Activated naive CD8-positive, alpha-beta T cell treated with anti-CD3 and anti-CD28 coated beads, Interleukin-2, amount 10 ng/mL, durations not matched to agents 7 days and 5 days (primary cell): ENCODE measurements around the gene TEX13A. TPM values are rescaled to one million over a fixed set of nuclear protein-coding genes. Genes with fewer than 3 reads are reported as not detected.
"Not testable (repeated sequence)": the region's sequence is repeated elsewhere in the genome, so short reads cannot be mapped to it uniquely, and the experiment has no call there.

Experiments used
- ATAC-seq: fragments of 150-1000 bp; cut with Tn5 transposase; one replicate; pipeline ENCODE4 v1.10.0; 2021; ENCODE audit warnings: low read depth, moderate library complexity
- POLR2A ChIA-PET: fragments of 350-600 bp; sonication (Branson Sonifier 250); formaldehyde crosslinking; loops from one replicate; lab custom pipeline; 2021; ENCODE audit warnings: antibody characterized with exemption; lab: Charles Lee
- DNase-seq: peaks from one replicate; pipeline ENCODE4 v3.0.0; 2021
- H3K27ac Mint-ChIP-seq: one replicate; pipeline ENCODE4 v1.8.0; 2022; ENCODE audit warnings: mild to moderate bottlenecking, mixed read lengths
- H3K27me3 Mint-ChIP-seq: one replicate; pipeline ENCODE4 v1.8.0; 2022; ENCODE audit warnings: mild to moderate bottlenecking, moderate library complexity, mixed read lengths
- H3K36me3 Mint-ChIP-seq: one replicate; pipeline ENCODE4 v1.8.0; 2021; ENCODE audit warnings: mild to moderate bottlenecking, mixed read lengths
- H3K4me1 Mint-ChIP-seq: one replicate; pipeline ENCODE4 v1.8.0; 2021; ENCODE audit warnings: mixed read lengths
- H3K4me3 Mint-ChIP-seq: one replicate; pipeline ENCODE4 v1.8.0; 2022; ENCODE audit warnings: mild to moderate bottlenecking, moderate library complexity, mixed read lengths
- H3K9me3 Mint-ChIP-seq: one replicate; pipeline ENCODE4 v1.8.0; 2021; ENCODE audit warnings: mixed read lengths
- total RNA-seq, 2 experiments: library from RNA; stranded (reverse); gene quantifications; one replicate each; pipeline ENCODE4 v1.2.3, GENCODE V29; 2021

TEX13A gene
- not detected for total RNA-seq

DNA sequence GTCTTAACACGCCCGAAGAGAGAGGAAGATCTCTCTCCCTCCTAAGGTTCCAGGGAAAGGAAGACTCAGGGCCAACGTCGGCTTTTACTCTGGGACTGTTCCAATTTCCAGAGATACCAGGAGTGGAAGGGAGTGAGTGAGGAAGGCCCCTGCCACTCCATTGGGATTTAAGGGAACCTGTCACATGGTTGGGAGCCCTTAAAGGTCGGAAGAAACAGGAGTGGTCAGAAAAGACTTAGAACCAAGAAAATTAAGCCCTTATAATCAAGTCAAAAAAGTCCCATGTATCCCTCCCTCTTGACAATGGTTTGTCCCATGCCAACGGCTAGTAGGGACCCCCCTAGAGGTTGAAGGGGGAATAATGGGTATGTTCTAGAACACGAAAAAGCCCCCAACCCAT lies at the start of gene TEX13A:
Gene TEX13A (minus strand): TSS at position 59 of the 400 bp plus-strand sequence. CDS start 297 bp downstream, outside the sequence.
- Mint-ChIP-seq H3K36me3 (no peaks in the 10 kb centered on the region), H3K4me3 (no peak within 1 kb of the TSS), H3K4me1 (no peaks in the 10 kb centered on the region), H3K9me3 (no peaks in the 10 kb centered on the region), H3K27me3 (no peaks in the 10 kb centered on the region), H3K27ac (no peak within 1 kb of the TSS)
- ATAC-seq = no peak
- no peak for DNase-seq
- POLR2A ChIA-PET = no interaction called here

DNA sequence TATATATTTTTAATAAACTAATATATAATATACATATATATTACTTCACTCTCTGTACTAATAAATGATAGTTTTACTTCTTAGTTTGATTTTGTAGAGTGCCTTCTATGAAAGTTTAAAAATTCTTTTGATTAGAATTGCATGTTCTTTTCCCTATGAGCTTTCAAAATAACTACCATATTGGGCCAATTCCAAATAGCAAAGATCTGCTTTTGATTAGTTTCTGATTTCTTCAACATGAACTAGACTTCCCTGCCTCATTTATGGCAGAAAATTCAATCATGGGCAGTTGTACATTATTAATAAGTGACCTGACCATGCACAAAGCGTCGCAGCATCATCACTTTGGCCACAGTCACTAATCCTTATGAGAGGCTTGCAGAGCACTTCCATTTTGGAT lies 48.9 kb upstream of the TEX13A start:
- Mint-ChIP-seq H3K27me3 (no peaks in the 10 kb centered on the region), H3K9me3 (no peaks in the 10 kb centered on the region), H3K27ac (no peak overlapping the region), H3K36me3 (no peaks in the 10 kb centered on the region), H3K4me1 (no peaks in the 10 kb centered on the region), H3K4me3 (no peak overlapping the region)
- DNase-seq (no peak), ATAC-seq (no peak)
- POLR2A ChIA-PET = no interaction called here

DNA sequence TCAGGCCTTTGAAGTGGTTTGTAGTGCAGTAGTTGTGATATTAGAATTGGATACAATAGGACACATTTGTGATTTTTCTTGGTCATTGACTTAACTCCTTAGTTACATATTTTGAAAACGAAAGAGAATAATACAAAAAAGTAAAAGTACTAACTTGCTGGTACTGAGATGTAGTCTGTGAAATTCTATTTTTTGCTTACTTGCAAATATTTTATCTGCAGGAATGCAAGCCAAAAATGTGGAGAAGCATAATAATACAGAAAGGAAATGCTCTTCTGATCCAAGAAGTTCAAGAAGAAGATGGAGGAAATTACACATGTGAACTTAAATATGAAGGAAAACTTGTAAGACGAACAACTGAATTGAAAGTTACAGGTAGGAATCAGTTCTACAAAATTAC lies 46.7 kb upstream of the TEX13A start:
- H3K36me3 Mint-ChIP-seq = no peaks in the 10 kb centered on the region
- ATAC-seq = no peak

DNA sequence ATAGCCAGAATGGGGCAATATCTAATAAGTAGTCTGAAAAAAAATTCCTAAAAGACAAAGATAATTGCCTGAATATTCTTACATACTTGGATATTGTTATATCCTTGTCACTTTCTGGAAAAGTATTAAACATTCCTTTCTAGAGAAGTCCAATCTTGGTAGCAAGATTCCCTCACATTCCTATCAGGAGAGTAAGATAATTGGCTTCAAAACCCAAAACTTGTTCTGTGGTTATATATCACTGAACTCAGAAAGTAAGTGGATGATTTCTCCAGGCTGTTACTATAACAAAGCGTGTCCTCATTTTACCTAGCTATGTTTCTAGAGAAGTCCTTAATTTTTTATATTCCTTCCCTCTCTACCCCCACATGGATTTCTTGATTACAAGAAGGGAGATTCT lies 46.0 kb upstream of the TEX13A start:
- Mint-ChIP-seq H3K9me3 (no peaks in the 10 kb centered on the region), H3K27me3 (no peaks in the 10 kb centered on the region), H3K27ac (no peak overlapping the region), H3K4me1 (no peaks in the 10 kb centered on the region), H3K4me3 (no peak overlapping the region), H3K36me3 (no peaks in the 10 kb centered on the region)
- POLR2A ChIA-PET = no interaction called here
- ATAC-seq (no peak), DNase-seq (no peak)

More for the DNA sequence above, 46.7 kb upstream of the TEX13A start:
- no peaks in the 10 kb centered on the region for H3K9me3 Mint-ChIP-seq
- no peaks in the 10 kb centered on the region for H3K4me1 Mint-ChIP-seq
- POLR2A ChIA-PET = no interaction called here
- no peak overlapping the region for H3K4me3 Mint-ChIP-seq
- H3K27me3 Mint-ChIP-seq = no peaks in the 10 kb centered on the region
- no peak for DNase-seq
- H3K27ac Mint-ChIP-seq = no peak overlapping the region

DNA sequence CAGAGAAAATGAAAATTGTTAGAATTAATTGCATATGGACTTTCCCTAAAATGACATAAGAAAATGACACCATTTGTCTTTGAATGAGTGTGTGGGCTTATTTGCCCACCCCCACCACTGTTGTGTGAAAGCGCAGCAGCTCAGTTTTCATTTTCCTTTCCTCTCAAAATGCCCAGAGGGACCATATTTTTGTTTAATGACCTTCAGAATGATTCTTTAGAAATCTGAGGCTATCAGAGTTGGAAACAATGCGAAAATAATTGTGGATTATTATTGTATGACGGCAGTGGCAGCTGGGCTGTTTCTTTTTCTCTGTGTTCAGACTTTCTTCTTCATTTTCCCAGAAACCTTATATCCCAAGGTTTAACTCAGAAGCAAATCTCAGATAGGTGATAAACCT lies 44.6 kb upstream of the TEX13A start:
- ATAC-seq = no peak
- Mint-ChIP-seq H3K27ac (no peak overlapping the region), H3K36me3 (no peaks in the 10 kb centered on the region), H3K4me1 (no peaks in the 10 kb centered on the region), H3K27me3 (no peaks in the 10 kb centered on the region), H3K9me3 (no peaks in the 10 kb centered on the region), H3K4me3 (no peak overlapping the region)
- no peak for DNase-seq
- POLR2A ChIA-PET = no interaction called here

DNA sequence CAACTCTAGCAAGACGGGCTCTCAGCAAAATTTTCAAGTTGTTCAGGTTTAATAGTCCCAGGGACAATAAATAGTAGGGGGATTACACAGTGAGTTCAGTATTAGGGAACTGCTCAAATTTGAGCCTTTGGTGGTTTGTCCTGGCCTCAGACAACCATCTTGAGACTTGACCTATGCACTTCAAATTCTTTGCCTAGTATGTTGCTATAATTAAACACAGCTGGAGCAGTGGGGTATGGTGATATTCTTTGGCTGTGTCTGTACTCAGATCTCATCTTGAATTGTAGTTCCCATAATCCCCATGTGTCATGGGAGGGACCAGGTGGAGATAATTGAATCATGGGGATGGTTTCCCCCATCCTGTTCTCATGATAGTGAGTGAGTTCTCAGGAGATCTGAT lies 43.3 kb upstream of the TEX13A start:
- Mint-ChIP-seq H3K4me3 (no peak overlapping the region), H3K27me3 (no peaks in the 10 kb centered on the region), H3K9me3 (no peaks in the 10 kb centered on the region), H3K36me3 (no peaks in the 10 kb centered on the region), H3K27ac (no peak overlapping the region), H3K4me1 (no peaks in the 10 kb centered on the region)
- no peak for ATAC-seq
- DNase-seq = no peak
- POLR2A ChIA-PET = no interaction called here

GRCh38 chrX:105263171-105263570 lies 42.7 kb upstream of the TEX13A start:
- H3K9me3 Mint-ChIP-seq = peaks cover 1% of the 10 kb centered on the region
- ATAC-seq = no peak
- H3K4me1 Mint-ChIP-seq = no peaks in the 10 kb centered on the region

GRCh38 chrX:105260291-105261043 lies 40.0 kb upstream of the TEX13A start:
- H3K4me3 Mint-ChIP-seq = no peak overlapping the region
- ATAC-seq (no peak), DNase-seq (no peak)
- H3K9me3 Mint-ChIP-seq = peaks cover 1% of the 10 kb centered on the region
- no peak overlapping the region for H3K27ac Mint-ChIP-seq
- POLR2A ChIA-PET = no interaction called here
- no peaks in the 10 kb centered on the region for H3K4me1 Mint-ChIP-seq
- no peaks in the 10 kb centered on the region for H3K27me3 Mint-ChIP-seq
- no peaks in the 10 kb centered on the region for H3K36me3 Mint-ChIP-seq

More at GRCh38 chrX:105263171-105263570, 42.7 kb upstream of the TEX13A start:
- no peak overlapping the region for H3K27ac Mint-ChIP-seq
- POLR2A ChIA-PET = no interaction called here
- no peaks in the 10 kb centered on the region for H3K36me3 Mint-ChIP-seq
- DNase-seq = no peak
- no peaks in the 10 kb centered on the region for H3K27me3 Mint-ChIP-seq
- no peak overlapping the region for H3K4me3 Mint-ChIP-seq

- POLR2A ChIA-PET = no interaction called here
- no peak for DNase-seq
- Mint-ChIP-seq H3K27me3 (no peaks in the 10 kb centered on the region), H3K9me3 (no peaks in the 10 kb centered on the region), H3K4me3 (no peak overlapping the region), H3K27ac (no peak overlapping the region), H3K4me1 (no peaks in the 10 kb centered on the region), H3K36me3 (no peaks in the 10 kb centered on the region)
- ATAC-seq = no peak
These were observed 20.6 kb upstream of the TEX13A start for GRCh38 chrX:105241056-105241455.

DNA sequence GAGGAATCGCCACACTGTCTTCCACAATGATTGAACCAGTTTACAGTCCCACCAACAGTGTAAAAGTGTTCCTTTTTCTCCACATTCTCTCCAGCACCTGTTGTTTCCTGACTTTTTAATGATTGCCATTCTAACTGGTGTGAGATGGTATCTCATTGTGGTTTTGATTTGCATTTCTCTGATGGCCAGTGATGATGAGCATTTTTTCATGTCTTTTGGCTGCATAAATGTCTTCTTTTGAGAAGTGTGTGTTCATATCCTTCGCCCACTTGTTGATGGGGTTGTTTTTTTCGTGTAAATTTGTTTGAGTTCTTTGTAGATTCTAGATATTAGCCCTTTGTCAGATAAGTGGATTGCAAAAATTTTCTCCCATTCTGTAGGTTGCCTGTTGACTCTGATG lies 16.9 kb upstream of the TEX13A start:
- POLR2A ChIA-PET, H3K36me3 Mint-ChIP-seq, H3K4me1 Mint-ChIP-seq, H3K27me3 Mint-ChIP-seq, ATAC-seq, H3K4me3 Mint-ChIP-seq, H3K27ac Mint-ChIP-seq, H3K9me3 Mint-ChIP-seq, DNase-seq: not testable (repeated sequence)

- H3K4me1 Mint-ChIP-seq = no peaks in the 10 kb centered on the region
- POLR2A ChIA-PET = no interaction called here
- no peak overlapping the region for H3K4me3 Mint-ChIP-seq
- DNase-seq = no peak
- no peaks in the 10 kb centered on the region for H3K27me3 Mint-ChIP-seq
- no peaks in the 10 kb centered on the region for H3K9me3 Mint-ChIP-seq
- no peaks in the 10 kb centered on the region for H3K36me3 Mint-ChIP-seq
- ATAC-seq = no peak
- H3K27ac Mint-ChIP-seq = no peak overlapping the region
These were observed 8.7 kb upstream of the TEX13A start for GRCh38 chrX:105229146-105229545.

DNA sequence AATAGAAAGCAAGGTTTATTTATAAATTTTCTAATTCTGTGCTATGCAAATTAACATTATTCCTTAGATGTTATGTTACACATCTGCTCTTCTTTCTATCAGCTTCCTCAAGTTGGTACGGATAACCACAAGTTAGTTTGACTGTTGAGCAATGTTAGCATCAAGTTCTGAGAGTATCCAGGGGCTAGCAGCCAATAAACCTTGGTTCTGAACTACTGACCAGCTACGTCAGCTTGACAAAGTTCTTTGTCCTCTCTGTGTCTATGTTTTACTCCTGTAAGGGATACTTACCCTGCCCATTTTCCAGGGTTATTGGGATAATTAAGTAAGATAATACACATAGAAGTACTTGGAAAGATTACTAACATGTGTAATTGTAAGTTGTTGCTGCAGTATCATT lies 8.1 kb upstream of the TEX13A start:
- Mint-ChIP-seq H3K9me3 (no peaks in the 10 kb centered on the region), H3K4me3 (no peak overlapping the region), H3K4me1 (no peaks in the 10 kb centered on the region), H3K27ac (no peak overlapping the region), H3K27me3 (no peaks in the 10 kb centered on the region), H3K36me3 (no peaks in the 10 kb centered on the region)
- POLR2A ChIA-PET = no interaction called here
- ATAC-seq (no peak), DNase-seq (no peak)

GRCh38 chrX:105226499-105226898 lies 6.0 kb upstream of the TEX13A start:
- no peak overlapping the region for H3K27ac Mint-ChIP-seq
- H3K27me3 Mint-ChIP-seq = no peaks in the 10 kb centered on the region
- H3K36me3 Mint-ChIP-seq = no peaks in the 10 kb centered on the region
- DNase-seq (no peak), ATAC-seq (no peak)
- POLR2A ChIA-PET = no interaction called here
- no peak overlapping the region for H3K4me3 Mint-ChIP-seq
- H3K4me1 Mint-ChIP-seq = no peaks in the 10 kb centered on the region
- no peaks in the 10 kb centered on the region for H3K9me3 Mint-ChIP-seq

DNA sequence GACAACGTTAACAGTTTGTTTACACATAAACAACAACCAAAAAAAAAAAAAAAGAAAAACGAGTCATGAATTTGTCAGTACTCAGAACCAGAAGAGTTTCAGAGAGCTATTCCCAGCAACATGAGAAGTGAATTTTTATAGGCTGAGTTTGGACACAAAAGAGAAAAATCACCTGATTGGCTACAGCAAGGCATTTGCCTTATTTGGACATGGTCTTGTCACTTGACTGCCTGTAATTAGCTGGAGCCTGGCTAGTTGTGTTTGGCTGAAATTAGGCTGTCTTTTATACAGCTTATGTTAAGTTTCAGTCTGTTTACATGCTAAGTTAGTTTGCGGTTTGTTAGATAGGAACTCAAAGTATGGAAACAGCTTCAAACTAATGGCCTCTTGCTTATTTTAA lies 880 bp upstream of the TEX13A start:
- no peak for DNase-seq
- Mint-ChIP-seq H3K4me3 (no peak overlapping the region), H3K27ac (no peak overlapping the region), H3K27me3 (no peaks in the 10 kb centered on the region), H3K36me3 (no peaks in the 10 kb centered on the region), H3K9me3 (no peaks in the 10 kb centered on the region), H3K4me1 (no peaks in the 10 kb centered on the region)
- POLR2A ChIA-PET = no interaction called here
- no peak for ATAC-seq
